Gastrocnemius medialis (tissue), 4 donors: Measurements from ENCODE around the gene PPFIA4.

Experiments used
- POLR2A ChIP-seq, 2 donors: fragments of 450-650 bp; IDR thresholded peaks; one replicate each; pipeline ENCODE4 v1.6.1; 2017; ENCODE audit warnings: antibody characterized with exemption in 2 of 2, mild to moderate bottlenecking in 2 of 2, moderate library complexity in 2 of 2
- TF ChIP-seq, protein P1 (sequence below), 5 experiments: fragments of 450-650 bp in 3 of 5; fragments of 200-600 bp in 2 of 5; sonication (generic) in 2 of 5; IDR thresholded peaks in 4 of 5; conservative IDR thresholded peaks in 1 of 5; 1 replicate in 4 of 5; 2 replicates in 1 of 5; pipeline ENCODE4 v1.5.1; 2016 to 2019; ENCODE audit warnings: antibody characterized with exemption in 5 of 5, mild to moderate bottlenecking in 3 of 5, moderate library complexity in 3 of 5

DNA sequence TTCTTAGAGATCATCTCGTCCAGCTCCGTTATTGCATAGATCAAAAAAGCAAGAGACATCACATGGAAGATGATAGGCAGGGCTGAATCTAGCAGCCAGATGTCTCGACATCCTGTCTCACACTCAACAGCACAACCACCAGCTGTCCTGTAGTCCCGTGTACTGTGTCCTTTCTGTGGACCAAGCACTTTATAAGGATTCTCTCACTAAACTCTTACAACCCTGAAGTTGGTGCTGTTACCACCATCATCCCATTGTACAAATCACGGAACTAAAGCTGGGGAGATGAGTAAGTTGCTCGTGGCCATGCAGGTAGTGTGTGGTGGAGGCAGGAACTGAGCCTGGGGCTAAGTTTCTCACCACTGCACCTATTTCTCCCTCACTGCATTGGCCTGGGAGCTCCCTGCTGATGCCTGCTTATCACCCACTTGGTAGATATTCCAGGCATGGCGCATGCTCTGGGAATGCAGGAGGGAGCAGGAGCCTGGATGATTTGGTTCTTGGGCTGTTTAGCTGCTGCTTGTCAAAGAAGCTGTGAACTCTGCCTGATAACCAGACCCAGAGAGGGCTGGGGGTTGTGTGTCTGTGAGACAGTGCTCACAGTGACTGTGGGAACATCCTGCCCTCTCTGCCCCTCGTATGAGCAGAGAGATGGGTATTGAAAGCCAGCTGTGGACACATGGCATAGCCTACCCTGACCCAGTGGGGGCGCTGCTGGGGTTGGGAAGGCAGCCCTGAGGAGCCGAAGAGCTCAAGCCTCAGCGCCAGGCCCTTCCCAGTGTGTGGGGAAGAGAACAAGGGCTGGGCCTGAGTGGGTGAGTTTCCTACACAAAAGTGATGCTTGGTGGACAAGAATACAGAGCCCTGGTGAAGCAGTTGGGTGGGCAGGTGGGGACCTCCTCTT is 13.6 kb downstream of the PPFIA4 start:
- TF ChIP-seq, protein P1, sequence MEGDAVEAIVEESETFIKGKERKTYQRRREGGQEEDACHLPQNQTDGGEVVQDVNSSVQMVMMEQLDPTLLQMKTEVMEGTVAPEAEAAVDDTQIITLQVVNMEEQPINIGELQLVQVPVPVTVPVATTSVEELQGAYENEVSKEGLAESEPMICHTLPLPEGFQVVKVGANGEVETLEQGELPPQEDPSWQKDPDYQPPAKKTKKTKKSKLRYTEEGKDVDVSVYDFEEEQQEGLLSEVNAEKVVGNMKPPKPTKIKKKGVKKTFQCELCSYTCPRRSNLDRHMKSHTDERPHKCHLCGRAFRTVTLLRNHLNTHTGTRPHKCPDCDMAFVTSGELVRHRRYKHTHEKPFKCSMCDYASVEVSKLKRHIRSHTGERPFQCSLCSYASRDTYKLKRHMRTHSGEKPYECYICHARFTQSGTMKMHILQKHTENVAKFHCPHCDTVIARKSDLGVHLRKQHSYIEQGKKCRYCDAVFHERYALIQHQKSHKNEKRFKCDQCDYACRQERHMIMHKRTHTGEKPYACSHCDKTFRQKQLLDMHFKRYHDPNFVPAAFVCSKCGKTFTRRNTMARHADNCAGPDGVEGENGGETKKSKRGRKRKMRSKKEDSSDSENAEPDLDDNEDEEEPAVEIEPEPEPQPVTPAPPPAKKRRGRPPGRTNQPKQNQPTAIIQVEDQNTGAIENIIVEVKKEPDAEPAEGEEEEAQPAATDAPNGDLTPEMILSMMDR (IDR thresholded peaks at IDR 0.05 in 4 of 5, conservative IDR thresholded peaks at IDR 0.05 in 1 of 5), result peak in 1 of 5 experiments; percentile 46
- TF ChIP-seq POLR2A (IDR thresholded peaks at IDR 0.05), result no peak
